Measurements from ENCODE around the gene PIM3.

PIM3 gene

GRCh38 chr22:49934891-49935557, 25.5 kb upstream of the PIM3 start:
- TF ChIP-seq CTCF (IDR thresholded peaks at IDR 0.05) (no peak), ZFX (IDR thresholded peaks at IDR 0.05; ENCODE audit: borderline replicate concordance) (no peak)
- H3K27ac ChIP-seq = peak overlapping the region; percentile 57

- TF ChIP-seq ZFX (IDR thresholded peaks at IDR 0.05; ENCODE audit: borderline replicate concordance) = no peak
- TF ChIP-seq CTCF (IDR thresholded peaks at IDR 0.05) = no peak
- H3K27ac ChIP-seq = no peak overlapping the region
Observed at GRCh38 chr22:49935561-49935960, 25.0 kb upstream of the PIM3 start.

GRCh38 chr22:49936018-49936972, 24.3 kb upstream of the PIM3 start:
- TF ChIP-seq ZFX (IDR thresholded peaks at IDR 0.05; ENCODE audit: borderline replicate concordance) (no peak), CTCF (IDR thresholded peaks at IDR 0.05) (no peak)
- no peak overlapping the region for H3K27ac ChIP-seq

GRCh38 chr22:49936973-49937757, 23.4 kb upstream of the PIM3 start:
- no peak overlapping the region for H3K27ac ChIP-seq
- TF ChIP-seq ZFX (IDR thresholded peaks at IDR 0.05; ENCODE audit: borderline replicate concordance) = no peak
- TF ChIP-seq CTCF (IDR thresholded peaks at IDR 0.05) = no peak

- no peak overlapping the region for H3K27ac ChIP-seq
- TF ChIP-seq ZFX (IDR thresholded peaks at IDR 0.05; ENCODE audit: borderline replicate concordance) (no peak), CTCF (IDR thresholded peaks at IDR 0.05) (no peak)
Observed at GRCh38 chr22:49937758-49938564, 22.6 kb upstream of the PIM3 start.

- TF ChIP-seq ZFX (IDR thresholded peaks at IDR 0.05; ENCODE audit: borderline replicate concordance) (no peak), CTCF (IDR thresholded peaks at IDR 0.05) (no peak)
- H3K27ac ChIP-seq = no peak overlapping the region
Observed at GRCh38 chr22:49938565-49939136, 21.9 kb upstream of the PIM3 start.
